Keratinocyte (primary cell): ENCODE measurements around the gene OR52N4. TPM values are rescaled to one million over a fixed set of nuclear protein-coding genes. Genes with fewer than 3 reads are reported as not detected.

Experiments used
- DNase-seq: peaks from one replicate; pipeline ENCODE4 v3.0.0-alpha.2; 2011; ENCODE audit warnings: low read depth, missing footprints, low spot score
- FAIRE-seq: peaks from 2 replicates; lab custom pipeline; 2011; peaks lifted over from hg19 to GRCh38; lab: Jason Lieb, UNC
- H2AFZ ChIP-seq: 2 replicates; pipeline ENCODE4 v1.6.0; 2012; ENCODE audit warnings: low read length, control low read depth, inconsistent platforms; ENCODE audit not compliant: control insufficient read depth
- H3K27ac ChIP-seq: 2 replicates; pipeline ENCODE4 v1.5.1; 2011; ENCODE audit warnings: low read length; ENCODE audit not compliant: control insufficient read depth, insufficient read depth
- H3K27me3 ChIP-seq: 3 replicates; pipeline ENCODE4 v1.6.0; 2011; ENCODE audit warnings: low read length; ENCODE audit not compliant: control insufficient read depth, insufficient read depth; ENCODE audit errors: extremely low read depth
- H3K36me3 ChIP-seq, 2 experiments: 2 replicates in 1 of 2; 3 replicates in 1 of 2; pipeline ENCODE4 v1.5.1; 2011; ENCODE audit warnings: low read length in 2 of 2, mild to moderate bottlenecking in 1 of 2; ENCODE audit not compliant: control insufficient read depth in 2 of 2, insufficient read depth in 2 of 2; ENCODE audit errors: extremely low read depth in 1 of 2
- H3K4me1 ChIP-seq: 3 replicates; pipeline ENCODE4 v1.5.1; 2011; ENCODE audit warnings: low read length; ENCODE audit not compliant: control insufficient read depth, insufficient read depth; ENCODE audit errors: extremely low read depth
- H3K4me2 ChIP-seq: 3 replicates; pipeline ENCODE4 v1.6.0; 2011; ENCODE audit warnings: low read depth, low read length; ENCODE audit not compliant: control insufficient read depth, insufficient read depth; ENCODE audit errors: extremely low read depth
- H3K4me3 ChIP-seq, 3 experiments: fragments of 200-600 bp in 1 of 3; sonication (generic) in 1 of 3; 2 replicates in 2 of 3; 3 replicates in 1 of 3; pipeline ENCODE4 v1.5.1; 2011 to 2016; ENCODE audit warnings: low read length in 3 of 3, mild to moderate bottlenecking in 3 of 3, control low read depth in 2 of 3, inconsistent platforms in 1 of 3, low read depth in 1 of 3, mixed read lengths in 1 of 3, mixed run types in 1 of 3, moderate library complexity in 1 of 3; ENCODE audit not compliant: control insufficient read depth in 2 of 3, insufficient read depth in 2 of 3; ENCODE audit errors: extremely low read depth in 1 of 3
- H3K79me2 ChIP-seq: 2 replicates; pipeline ENCODE4 v1.6.0; 2012; ENCODE audit warnings: low read length; ENCODE audit not compliant: control insufficient read depth, insufficient read depth
- H3K9ac ChIP-seq: 3 replicates; pipeline ENCODE4 v1.6.0; 2011; ENCODE audit warnings: low read length; ENCODE audit not compliant: control insufficient read depth, insufficient read depth; ENCODE audit errors: extremely low read depth
- H3K9me1 ChIP-seq: 3 replicates; pipeline ENCODE4 v1.6.0; 2011; ENCODE audit warnings: low read length; ENCODE audit not compliant: control insufficient read depth, insufficient read depth; ENCODE audit errors: extremely low read depth
- H3K9me3 ChIP-seq: 2 replicates; pipeline ENCODE4 v1.5.1; 2012; ENCODE audit warnings: low read depth, low read length; ENCODE audit not compliant: control insufficient read depth
- H4K20me1 ChIP-seq: 3 replicates; pipeline ENCODE4 v1.6.0; 2011; ENCODE audit warnings: low read length; ENCODE audit not compliant: control insufficient read depth, insufficient read depth; ENCODE audit errors: extremely low read depth
- EZH2 ChIP-seq: IDR thresholded peaks from one replicate; pipeline ENCODE4 v1.6.1; 2012; ENCODE audit warnings: inconsistent platforms, mild to moderate bottlenecking, low read length, moderate library complexity
- dilution Hi-C: fragments of 300-500 bp; cut with MboI; formaldehyde crosslinking; loops from one replicate; pipeline ENCODE4 v1.7.0; 2020; ENCODE audit warnings: low sequenced_read_pairs; ENCODE audit not compliant: extremely low pct_ligation_motif_present
- polyA minus RNA-seq, 3 experiments: library from RNA; depleted of rRNA, polyadenylated mRNA; stranded (reverse); fragments of >200 nt; gene quantifications; 1 replicate in 1 of 3; 2 replicates in 1 of 3; 3 replicates in 1 of 3; pipeline ENCODE4 v1.2.3, GENCODE V29; 2011
- polyA plus RNA-seq, 5 experiments: library from polyadenylated mRNA; depleted of rRNA in 3 of 5; stranded (reverse) in 3 of 5; stranded (forward) in 1 of 5; unstranded in 1 of 5; fragments of >200 nt; gene quantifications; 1 replicate in 1 of 5; 2 replicates in 3 of 5; 3 replicates in 1 of 5; pipeline versions ENCODE4 v1.2.1 to v1.2.3, GENCODE V29; 2011 to 2012; ENCODE audit warnings: missing spikeins in 2 of 5, low read depth in 1 of 5, low replicate concordance in 1 of 5
- TF ChIP-seq, protein P1 (sequence below), 3 experiments: IDR thresholded peaks in 1 of 3; conservative IDR thresholded peaks in 1 of 3; optimal IDR thresholded peaks in 1 of 3; 2 replicates in 2 of 3; 3 replicates in 1 of 3; pipeline versions ENCODE3 to v1.5.1; 2011; ENCODE audit warnings: low read length in 3 of 3, mild to moderate bottlenecking in 3 of 3, moderate library complexity in 2 of 3, control low read depth in 1 of 3, inconsistent platforms in 1 of 3; ENCODE audit not compliant: insufficient read depth in 2 of 3; ENCODE audit errors: extremely low read depth in 1 of 3

The OR52N4 gene
- 0.23 TPM in 1 of 3 replicates, not detected in the others for polyA plus RNA-seq
- polyA plus RNA-seq (2011; ENCODE audit: low read depth), result not detected
- not detected in 2 replicates for polyA plus RNA-seq (2011; cell fraction: cytosol; rRNA removed)
- 0.31 and 0.52 TPM in 2 replicates for polyA plus RNA-seq (2011; cell fraction: nucleus; rRNA removed)
- not detected in 2 replicates for polyA plus RNA-seq (2012; ENCODE audit: low replicate concordance)
- polyA minus RNA-seq, result not detected in 3 replicates
- not detected for polyA minus RNA-seq (2011; cell fraction: cytosol; rRNA and poly(A)+ RNA removed)
- polyA minus RNA-seq (2011; cell fraction: nucleus; rRNA and poly(A)+ RNA removed), result not detected in 2 replicates

DNA sequence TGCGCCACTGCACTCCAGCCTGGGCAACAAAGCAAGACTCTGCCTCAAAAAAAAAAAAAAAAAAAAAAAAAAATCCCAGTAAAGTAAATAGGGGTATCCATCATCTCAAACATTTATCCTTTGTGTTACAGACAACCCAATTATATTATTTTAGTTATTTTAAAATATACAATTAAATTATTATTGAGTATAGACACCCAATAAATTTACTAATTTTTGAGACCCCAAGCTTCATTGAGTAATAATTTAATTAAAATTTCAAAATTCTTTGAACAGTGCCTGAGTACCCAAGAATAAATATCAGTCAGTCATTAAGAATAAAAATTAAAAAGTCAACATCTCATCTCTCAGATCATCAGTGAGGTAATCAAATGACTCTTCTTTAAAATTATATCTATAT, at the start of gene OR52N4:
TSS of gene OR52N4 (plus strand) at position 301 of the 400 bp plus-strand sequence. CDS start 498 bp downstream, outside the sequence.
- Histone ChIP-seq H3K27ac (no peak within 1 kb of the TSS), H3K79me2 (no peaks in the 10 kb centered on the region), H3K27me3 (no peaks in the 10 kb centered on the region), H3K4me2 (no peak within 1 kb of the TSS), H3K4me3 (no peak within 1 kb of the TSS), H2AFZ (no peak within 1 kb of the TSS), H3K36me3 (no peaks in the 10 kb centered on the region), H4K20me1 (no peaks in the 10 kb centered on the region), H3K9me1 (no peaks in the 10 kb centered on the region), H3K9ac (no peak within 1 kb of the TSS), H3K4me1 (no peaks in the 10 kb centered on the region), H3K9me3 (no peaks in the 10 kb centered on the region)
- no peak for TF ChIP-seq EZH2
- TF ChIP-seq, protein P1, sequence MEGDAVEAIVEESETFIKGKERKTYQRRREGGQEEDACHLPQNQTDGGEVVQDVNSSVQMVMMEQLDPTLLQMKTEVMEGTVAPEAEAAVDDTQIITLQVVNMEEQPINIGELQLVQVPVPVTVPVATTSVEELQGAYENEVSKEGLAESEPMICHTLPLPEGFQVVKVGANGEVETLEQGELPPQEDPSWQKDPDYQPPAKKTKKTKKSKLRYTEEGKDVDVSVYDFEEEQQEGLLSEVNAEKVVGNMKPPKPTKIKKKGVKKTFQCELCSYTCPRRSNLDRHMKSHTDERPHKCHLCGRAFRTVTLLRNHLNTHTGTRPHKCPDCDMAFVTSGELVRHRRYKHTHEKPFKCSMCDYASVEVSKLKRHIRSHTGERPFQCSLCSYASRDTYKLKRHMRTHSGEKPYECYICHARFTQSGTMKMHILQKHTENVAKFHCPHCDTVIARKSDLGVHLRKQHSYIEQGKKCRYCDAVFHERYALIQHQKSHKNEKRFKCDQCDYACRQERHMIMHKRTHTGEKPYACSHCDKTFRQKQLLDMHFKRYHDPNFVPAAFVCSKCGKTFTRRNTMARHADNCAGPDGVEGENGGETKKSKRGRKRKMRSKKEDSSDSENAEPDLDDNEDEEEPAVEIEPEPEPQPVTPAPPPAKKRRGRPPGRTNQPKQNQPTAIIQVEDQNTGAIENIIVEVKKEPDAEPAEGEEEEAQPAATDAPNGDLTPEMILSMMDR (optimal IDR thresholded peaks at IDR 0.05 in 1 of 3, IDR thresholded peaks at IDR 0.05 in 1 of 3, conservative IDR thresholded peaks at IDR 0.05 in 1 of 3; ENCODE audit: extremely low read depth in 1 of 3, insufficient read depth in 2 of 3, low read length in 3 of 3), result no peak
- FAIRE-seq, result no peak
- no peak for DNase-seq
- dilution Hi-C loops, result no loop called here

GRCh38 chr11:5705688-5706087, 48.4 kb upstream of the OR52N4 start:
- no peaks in the 10 kb centered on the region for H3K27me3 ChIP-seq
- no peaks in the 10 kb centered on the region for H3K4me1 ChIP-seq
- no peak overlapping the region for H3K4me2 ChIP-seq
- H3K9me3 ChIP-seq, result no peaks in the 10 kb centered on the region
- FAIRE-seq (no peak), DNase-seq (no peak)
- no peak overlapping the region for H3K27ac ChIP-seq
- peaks cover 0 to 5% of the 10 kb centered on the region in 2 experiments for H3K36me3 ChIP-seq
- no peaks in the 10 kb centered on the region for H4K20me1 ChIP-seq
- no peak overlapping the region for H2AFZ ChIP-seq
- H3K4me3 ChIP-seq, result no peak overlapping the region
- no peaks in the 10 kb centered on the region for H3K9me1 ChIP-seq
- dilution Hi-C loops, result no loop called here
- no peak for TF ChIP-seq EZH2
- TF ChIP-seq, protein P1 (optimal IDR thresholded peaks at IDR 0.05 in 1 of 3, IDR thresholded peaks at IDR 0.05 in 1 of 3, conservative IDR thresholded peaks at IDR 0.05 in 1 of 3; ENCODE audit: extremely low read depth in 1 of 3, insufficient read depth in 2 of 3, low read length in 3 of 3), result no peak
- H3K79me2 ChIP-seq, result no peaks in the 10 kb centered on the region
- no peak overlapping the region for H3K9ac ChIP-seq
